ENCODE data around the gene ADRB1. TPM values are rescaled to one million over a fixed set of nuclear protein-coding genes. Genes with fewer than 3 reads are reported as not detected.

ADRB1 gene
- total and polyA plus RNA-seq, 2 of the 13 experiments (the other 11 are each of a cell fraction or from before 2014, with no cell fraction given): 0.07 TPM; not detected in 1

DNA sequence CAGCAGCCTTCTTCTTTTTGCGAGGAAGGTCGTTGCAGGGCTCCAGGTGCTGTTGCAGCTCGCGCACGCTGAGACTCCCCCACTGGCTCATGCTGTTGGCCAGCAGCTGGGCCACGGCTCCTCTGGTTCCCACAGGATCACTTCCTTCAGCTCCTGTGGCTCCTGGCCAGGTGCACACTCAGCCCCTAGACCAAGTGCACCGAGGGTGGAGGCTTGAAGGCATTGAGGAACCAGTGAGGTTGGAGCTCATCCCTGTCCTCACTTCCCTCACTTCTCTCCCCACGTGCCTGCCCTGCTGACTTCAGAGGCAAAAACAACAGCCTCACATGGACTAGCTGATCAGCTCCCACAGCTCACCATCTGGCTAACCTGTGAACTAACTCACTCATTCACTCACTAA is 46.2 kb upstream of the ADRB1 start:
- WGBS (ENCODE audit: low lambda C conversion rate): 36% methylated on average over 7 of the region's 8 CpGs
- ChIA-PET CTCF (ENCODE audit: low intra/inter-chr PET ratio, low total read pairs) (no interaction called here), POLR2A (no interaction called here)
- no peak for DNase-seq (ENCODE audit: low spot score)
- Histone ChIP-seq H3K79me2 (ENCODE audit: insufficient read depth, low read length) (no peaks in the 10 kb centered on the region), H3K9ac (ENCODE audit: insufficient read depth, low read depth, low read length) (no peak overlapping the region), H3K27me3 (ENCODE audit: control insufficient read depth in 1 of 2, insufficient read depth in 2 of 2, low read length in 2 of 2) (peaks cover 0 to under 1% of the 10 kb centered on the region in 2 experiments; a peak in 1 of 5 replicates), H3K4me3 (replicated peaks in 1 of 3; ENCODE audit: insufficient read depth in 1 of 3, low read depth in 2 of 3, low read length in 3 of 3) (no peak overlapping the region), H3K4me1 (ENCODE audit: insufficient read depth, low read length) (no peaks in the 10 kb centered on the region), H2AFZ (ENCODE audit: low read length) (no peak overlapping the region), H3K27ac (ENCODE audit: extremely low read length, insufficient read depth, low read length) (no peak overlapping the region), H3K9me3 (ENCODE audit: low read length) (no peaks in the 10 kb centered on the region), H3K36me3 (replicated peaks in 1 of 2; ENCODE audit: control insufficient read depth in 1 of 2, insufficient read depth in 2 of 2, low read length in 2 of 2) (no peaks in the 10 kb centered on the region), H4K20me1 (ENCODE audit: insufficient read depth, low read length) (no peaks in the 10 kb centered on the region), H3K4me2 (ENCODE audit: low read depth, low read length) (no peak overlapping the region)
- in situ Hi-C loops (cut with HindIII; ENCODE audit: extremely low pct_ligation_motif_present, low pct_unique_long_range_greater_than_20kb): no loop called here
- BruUV-seq (replicated peaks): no TSS peak
- FAIRE-seq: no peak
- no peak for ATAC-seq
- intact Hi-C loops (cut with micrococcal nuclease; ENCODE audit: unreplicated experiment): no loop called here
- no peak for TF ChIP-seq CCAR2 (optimal IDR thresholded peaks at IDR 0.05; ENCODE audit: low read depth, low read length)
- TF ChIP-seq PLRG1 (conservative IDR thresholded peaks at IDR 0.05): no peak
- no peak for TF ChIP-seq NFKB2 (CRISPR knock-in tag; IDR thresholded peaks at IDR 0.05; ENCODE audit: borderline replicate concordance)
- no peak for TF ChIP-seq ATAD3A (CRISPR knock-in tag; IDR thresholded peaks at IDR 0.05)
- TF ChIP-seq SOX13 (IDR thresholded peaks at IDR 0.05): no peak
- TF ChIP-seq SOX13 (CRISPR knock-in tag; conservative IDR thresholded peaks at IDR 0.05 in 1 of 2, IDR thresholded peaks at IDR 0.05 in 1 of 2): no peak
- TF ChIP-seq GABPB1 (CRISPR knock-in tag; IDR thresholded peaks at IDR 0.05): no peak
- TF ChIP-seq GFI1 (CRISPR knock-in tag; IDR thresholded peaks at IDR 0.05; ENCODE audit: borderline replicate concordance): no peak
- TF ChIP-seq ZNF333 (CRISPR knock-in tag; IDR thresholded peaks at IDR 0.05; ENCODE audit: borderline replicate concordance): no peak
- TF ChIP-seq, protein P1, sequence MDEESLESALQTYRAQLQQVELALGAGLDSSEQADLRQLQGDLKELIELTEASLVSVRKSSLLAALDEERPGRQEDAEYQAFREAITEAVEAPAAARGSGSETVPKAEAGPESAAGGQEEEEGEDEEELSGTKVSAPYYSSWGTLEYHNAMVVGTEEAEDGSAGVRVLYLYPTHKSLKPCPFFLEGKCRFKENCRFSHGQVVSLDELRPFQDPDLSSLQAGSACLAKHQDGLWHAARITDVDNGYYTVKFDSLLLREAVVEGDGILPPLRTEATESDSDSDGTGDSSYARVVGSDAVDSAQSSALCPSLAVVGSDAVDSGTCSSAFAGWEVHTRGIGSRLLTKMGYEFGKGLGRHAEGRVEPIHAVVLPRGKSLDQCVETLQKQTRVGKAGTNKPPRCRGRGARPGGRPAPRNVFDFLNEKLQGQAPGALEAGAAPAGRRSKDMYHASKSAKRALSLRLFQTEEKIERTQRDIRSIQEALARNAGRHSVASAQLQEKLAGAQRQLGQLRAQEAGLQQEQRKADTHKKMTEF (CRISPR knock-in tag; IDR thresholded peaks at IDR 0.05): no peak
- TF ChIP-seq, protein P2, sequence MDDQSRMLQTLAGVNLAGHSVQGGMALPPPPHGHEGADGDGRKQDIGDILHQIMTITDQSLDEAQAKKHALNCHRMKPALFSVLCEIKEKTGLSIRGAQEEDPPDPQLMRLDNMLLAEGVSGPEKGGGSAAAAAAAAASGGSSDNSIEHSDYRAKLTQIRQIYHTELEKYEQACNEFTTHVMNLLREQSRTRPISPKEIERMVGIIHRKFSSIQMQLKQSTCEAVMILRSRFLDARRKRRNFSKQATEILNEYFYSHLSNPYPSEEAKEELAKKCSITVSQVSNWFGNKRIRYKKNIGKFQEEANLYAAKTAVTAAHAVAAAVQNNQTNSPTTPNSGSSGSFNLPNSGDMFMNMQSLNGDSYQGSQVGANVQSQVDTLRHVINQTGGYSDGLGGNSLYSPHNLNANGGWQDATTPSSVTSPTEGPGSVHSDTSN (CRISPR knock-in tag; IDR thresholded peaks at IDR 0.05; ENCODE audit: borderline replicate concordance): no peak
- no peak for TF ChIP-seq HDAC6 (IDR thresholded peaks at IDR 0.05; ENCODE audit: low read depth, low read length)

Data from HepG2 (cell line).